GM23338 (cell line): ENCODE data around the gene RRAD. TPM values are rescaled to one million over a fixed set of nuclear protein-coding genes. Genes with fewer than 3 reads are reported as not detected.

ENCODE experiments used
- ATAC-seq: fragments of 200-7000 bp; cut with Tn5 transposase; 3 replicates; pipeline ENCODE4 v1.9.1; 2020
- DNase-seq: peaks from one replicate; pipeline ENCODE4 v3.0.0-alpha.2; 2015; ENCODE audit warnings: low spot score
- H2AFZ ChIP-seq: fragments of 200-600 bp; sonication (generic); 2 replicates; pipeline ENCODE4 v1.8.0; 2016; ENCODE audit warnings: antibody characterized with exemption, mild to moderate bottlenecking, moderate library complexity
- H3F3A ChIP-seq: fragments of 200-600 bp; sonication (generic); replicated peaks from 2 replicates; pipeline ENCODE4 v1.8.0; 2017; ENCODE audit warnings: antibody characterized with exemption, mixed run types, low read depth
- H3K27ac ChIP-seq: fragments of 200-600 bp; sonication (generic); 2 replicates; pipeline ENCODE4 v1.6.1; 2016; ENCODE audit warnings: low read depth
- H3K27me3 ChIP-seq: fragments of 200-600 bp; sonication (generic); 2 replicates; pipeline ENCODE4 v1.8.0; 2016; ENCODE audit warnings: mild to moderate bottlenecking, mixed run types, moderate library complexity; ENCODE audit not compliant: insufficient read depth
- H3K36me3 ChIP-seq: fragments of 200-600 bp; sonication (generic); 2 replicates; pipeline ENCODE4 v1.8.0; 2016; ENCODE audit warnings: mild to moderate bottlenecking; ENCODE audit not compliant: insufficient read depth
- H3K4me1 ChIP-seq: fragments of 200-600 bp; sonication (generic); 2 replicates; pipeline ENCODE4 v1.8.0; 2016; ENCODE audit warnings: mild to moderate bottlenecking, moderate library complexity; ENCODE audit not compliant: insufficient read depth
- H3K4me2 ChIP-seq: fragments of 200-600 bp; sonication (generic); 2 replicates; pipeline ENCODE4 v1.7.1; 2017; ENCODE audit warnings: mixed run types
- H3K4me3 ChIP-seq: fragments of 200-600 bp; sonication (generic); 2 replicates; pipeline ENCODE4 v1.6.1; 2016; ENCODE audit warnings: mixed run types
- H3K79me2 ChIP-seq: fragments of 200-600 bp; sonication (generic); replicated peaks from 2 replicates; pipeline ENCODE4 v1.8.0; 2017; ENCODE audit warnings: mild to moderate bottlenecking; ENCODE audit not compliant: insufficient read depth
- H3K9me2 ChIP-seq: fragments of 200-600 bp; sonication (generic); 2 replicates; pipeline ENCODE4 v1.8.0; 2017; ENCODE audit not compliant: insufficient read depth
- H4K20me1 ChIP-seq: fragments of 200-600 bp; sonication (generic); replicated peaks from 2 replicates; pipeline ENCODE4 v1.8.0; 2017; ENCODE audit warnings: mild to moderate bottlenecking; ENCODE audit not compliant: insufficient read depth
- H3K27ac Mint-ChIP-seq: 2 replicates; pipeline ENCODE4 v1.8.0; 2020; ENCODE audit warnings: inconsistent platforms, mild to moderate bottlenecking, moderate library complexity, mixed read lengths
- H3K27me3 Mint-ChIP-seq: 3 replicates; pipeline ENCODE4 v1.8.0; 2022; ENCODE audit warnings: low read depth, mild to moderate bottlenecking, moderate library complexity, mixed read lengths, inconsistent platforms; ENCODE audit not compliant: insufficient read depth, poor library complexity
- H3K36me3 Mint-ChIP-seq: 3 replicates; pipeline ENCODE4 v1.8.0; 2021; ENCODE audit warnings: low read depth, mild to moderate bottlenecking, inconsistent platforms, moderate library complexity, mixed read lengths
- H3K4me1 Mint-ChIP-seq: 3 replicates; pipeline ENCODE4 v1.8.0; 2020; ENCODE audit warnings: mild to moderate bottlenecking, inconsistent platforms, mixed read lengths
- H3K4me3 Mint-ChIP-seq: 3 replicates; pipeline ENCODE4 v1.8.0; 2021; ENCODE audit warnings: moderate library complexity, mild to moderate bottlenecking, inconsistent platforms, mixed read lengths
- H3K9me3 Mint-ChIP-seq: 3 replicates; pipeline ENCODE4 v1.8.0; 2020; ENCODE audit warnings: moderate library complexity, mild to moderate bottlenecking, inconsistent platforms, mixed read lengths
- CREB1 ChIP-seq: fragments of 250-450 bp; sonication (Bioruptor Pico); IDR thresholded peaks from 2 replicates; pipeline ENCODE4 v1.5.0; 2020; ENCODE audit warnings: low read depth, mild to moderate bottlenecking, moderate library complexity
- ETS1 ChIP-seq: IDR thresholded peaks from 2 replicates; pipeline ENCODE4 v1.6.1; 2016; ENCODE audit warnings: antibody characterized with exemption
- EZH2phosphoT487 ChIP-seq: fragments of 200-600 bp; sonication (generic); IDR thresholded peaks from one replicate; pipeline ENCODE4 v1.8.1; 2018; ENCODE audit warnings: antibody characterized with exemption; ENCODE audit not compliant: unreplicated experiment
- JUNB ChIP-seq: IDR thresholded peaks from one replicate; pipeline ENCODE4 v1.6.1; 2016; ENCODE audit warnings: antibody characterized with exemption; ENCODE audit not compliant: unreplicated experiment
- NANOG ChIP-seq: IDR thresholded peaks from 2 replicates; pipeline ENCODE4 v1.6.1; 2016; ENCODE audit warnings: antibody characterized with exemption, borderline replicate concordance
- REST ChIP-seq: IDR thresholded peaks from one replicate; pipeline ENCODE4 v1.6.1; 2018; ENCODE audit warnings: antibody characterized with exemption; ENCODE audit not compliant: unreplicated experiment
- STAT1 ChIP-seq: IDR thresholded peaks from one replicate; pipeline ENCODE4 v1.6.1; 2016; ENCODE audit warnings: antibody characterized with exemption; ENCODE audit not compliant: unreplicated experiment
- ZNF114 ChIP-seq: fragments of 250-450 bp; sonication (Bioruptor Pico); IDR thresholded peaks from 2 replicates; pipeline ENCODE4 v1.5.0; 2020; ENCODE audit warnings: mild to moderate bottlenecking, moderate library complexity
- ZNF331 ChIP-seq: fragments of 250-450 bp; sonication (Bioruptor Pico); IDR thresholded peaks from 2 replicates; pipeline ENCODE4 v1.5.0; 2020; ENCODE audit warnings: low read depth, mild to moderate bottlenecking, moderate library complexity
- ZNF462 ChIP-seq: fragments of 250-450 bp; sonication (Bioruptor Pico); IDR thresholded peaks from 2 replicates; pipeline ENCODE4 v1.5.0; 2020; ENCODE audit warnings: mild to moderate bottlenecking, moderate library complexity
- polyA plus RNA-seq: library from polyadenylated mRNA; unstranded; fragments of >200 nt; fragmentation: Nextera tagmentation; extraction: Ambion mirVana; gene quantifications from 2 replicates; pipeline ENCODE4 v1.2.1, GENCODE V29; 2016
- total RNA-seq: library from RNA; depleted of rRNA; stranded (reverse); fragments of >200 nt; shearing (Covaris generic); gene quantifications from 2 replicates; pipeline ENCODE4 v1.2.3, GENCODE V29; 2014

Gene RRAD
- total and polyA plus RNA-seq, 2 experiments from 2014 or later = 0.18 TPM; not detected in 1

- H3K27me3 ChIP-seq = peaks cover 23% of the 10 kb centered on the region
- TF ChIP-seq REST = no peak
- TF ChIP-seq ZNF331 = no peak
- TF ChIP-seq NANOG = no peak
- no peak for TF ChIP-seq ZNF462
- TF ChIP-seq STAT1 = no peak
- no peak for TF ChIP-seq EZH2phosphoT487
- no peak for TF ChIP-seq ETS1
- TF ChIP-seq ZNF114 (CRISPR knock-in tag) = no peak
- no peak for TF ChIP-seq JUNB
- TF ChIP-seq CREB1 (CRISPR knock-in tag) = no peak
- H3K4me3 ChIP-seq = no peak overlapping the region
- no peak overlapping the region for H3K27ac ChIP-seq
- ATAC-seq (no peak), DNase-seq (no peak)
- no peaks in the 10 kb centered on the region for H3F3A ChIP-seq
- H3K36me3 ChIP-seq = no peaks in the 10 kb centered on the region
- no peak overlapping the region for H3K4me2 ChIP-seq
- H3K36me3 Mint-ChIP-seq = no peaks in the 10 kb centered on the region
- H3K27me3 Mint-ChIP-seq = peaks cover 22% of the 10 kb centered on the region
- H3K4me3 Mint-ChIP-seq = no peak overlapping the region
- H2AFZ ChIP-seq = no peak overlapping the region
- no peaks in the 10 kb centered on the region for H3K79me2 ChIP-seq
- H3K4me1 ChIP-seq = no peaks in the 10 kb centered on the region
- no peaks in the 10 kb centered on the region; the same call in 2 of the 3 replicates for H3K4me1 Mint-ChIP-seq
- H3K9me2 ChIP-seq = no peaks in the 10 kb centered on the region
- no peaks in the 10 kb centered on the region for H3K9me3 Mint-ChIP-seq
- H4K20me1 ChIP-seq = no peaks in the 10 kb centered on the region
- H3K27ac Mint-ChIP-seq = no peak overlapping the region
These were observed 5.1 kb downstream of the RRAD start for GRCh38 chr16:66920299-66920590.
